ENCODE results near the gene DYSF.

The DYSF gene

GRCh38 chr2:71715241-71715750 lies 261.9 kb downstream of the DYSF start:
- DNase-seq, result no peak

GRCh38 chr2:71715951-71716696 lies 262.8 kb downstream of the DYSF start:
- DNase-seq, result no peak

GRCh38 chr2:71716697-71717624 lies 263.6 kb downstream of the DYSF start:
- DNase-seq, result no peak

DNA sequence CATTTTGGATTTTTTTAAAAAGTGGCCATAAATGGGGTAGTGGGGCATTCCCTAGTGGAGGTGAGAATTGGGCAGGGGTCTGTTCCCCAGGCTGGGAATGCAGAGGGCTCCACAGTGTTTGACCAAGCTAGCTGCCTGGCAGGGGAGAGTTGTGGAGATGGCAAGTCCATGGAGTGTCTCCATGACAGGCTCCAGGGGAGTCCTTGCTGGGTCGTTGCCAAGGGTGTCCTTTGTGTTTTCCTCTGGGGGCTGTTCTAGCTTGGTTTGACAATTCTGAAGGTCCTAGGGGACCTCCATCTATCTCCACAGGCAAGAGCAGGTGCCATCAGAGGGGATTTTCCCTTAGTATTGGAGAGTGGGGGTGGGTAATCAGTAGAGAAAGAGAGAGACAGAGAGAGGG lies 265.3 kb downstream of the DYSF start:
- no peak for DNase-seq

- no peak for DNase-seq
These were observed 266.3 kb downstream of the DYSF start for GRCh38 chr2:71719520-71720282.

DNA sequence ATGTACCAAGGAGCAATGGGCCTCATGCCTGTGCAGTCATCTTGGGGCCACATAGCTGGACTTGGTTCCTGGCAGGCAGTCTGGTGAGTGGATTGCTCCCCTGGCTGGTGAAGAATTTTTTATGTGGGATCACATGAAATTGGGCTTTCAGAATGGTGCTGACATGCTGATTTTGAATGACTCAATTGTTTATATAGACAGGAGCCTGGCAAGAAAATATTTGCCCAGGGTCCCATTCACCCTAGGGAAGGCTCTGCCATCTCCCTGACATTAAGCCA lies 266.9 kb downstream of the DYSF start:
- DNase-seq, result no peak

DNA sequence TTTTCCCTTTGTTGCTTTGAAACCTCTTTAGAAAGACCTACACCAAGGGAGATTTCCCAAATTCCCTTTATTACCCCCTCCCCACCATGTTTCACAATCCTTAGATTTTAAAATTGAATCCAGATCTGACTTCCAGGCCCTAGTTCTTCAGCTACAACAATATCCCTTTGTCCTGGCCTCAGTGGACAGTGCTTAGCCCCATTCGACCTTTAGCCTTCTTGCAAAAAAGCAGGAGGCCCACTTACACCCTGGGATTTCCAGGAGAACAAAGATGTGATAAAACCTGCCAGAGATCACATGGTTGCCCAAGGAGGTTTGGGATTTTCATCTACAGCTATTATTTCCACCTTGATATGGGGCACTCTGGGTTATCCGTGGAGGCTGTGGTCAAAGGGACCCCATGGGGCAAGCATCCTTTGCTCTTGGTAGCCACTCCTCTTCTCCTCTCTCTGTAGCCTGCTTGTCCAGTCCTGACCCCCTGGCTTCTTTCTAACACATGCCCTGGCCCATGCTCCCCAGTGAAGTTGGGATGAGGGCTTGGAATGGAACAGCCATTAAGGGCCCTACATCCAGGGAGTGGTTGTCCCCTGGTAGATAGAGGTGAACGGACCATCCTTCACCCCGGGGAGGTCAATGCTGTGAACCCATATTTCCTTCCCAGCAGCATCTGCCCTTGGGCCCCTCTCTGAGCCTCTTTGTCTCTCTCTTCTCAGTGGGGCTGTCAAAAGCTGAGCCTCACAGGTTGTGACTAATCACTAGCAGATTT lies 267.4 kb downstream of the DYSF start:
- no peak for DNase-seq

GRCh38 chr2:71721362-71721665 lies 268.0 kb downstream of the DYSF start:
- no peak for DNase-seq

- DNase-seq, result no peak
These were observed 268.3 kb downstream of the DYSF start for GRCh38 chr2:71721669-71722068.

DNA sequence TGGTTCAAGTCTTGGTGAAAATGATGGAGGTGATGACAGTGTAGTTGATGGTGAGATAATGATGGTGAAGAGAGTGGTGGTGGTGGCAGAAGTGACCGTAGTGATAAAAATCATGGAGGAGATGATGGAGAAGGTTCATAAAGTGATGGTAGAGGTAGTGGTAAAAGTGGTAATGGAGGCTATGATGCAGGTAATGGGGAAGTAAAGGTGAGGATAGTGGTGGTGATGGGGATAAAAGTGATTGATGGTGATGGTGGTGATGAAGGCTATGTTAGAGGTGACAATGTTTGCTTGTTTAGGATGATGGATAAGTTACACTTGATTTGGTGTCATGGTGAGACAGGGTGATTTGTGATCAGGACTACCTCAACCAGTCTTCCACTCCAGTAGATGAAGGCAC lies 268.9 kb downstream of the DYSF start:
- DNase-seq, result no peak

- DNase-seq, result no peak
These were observed 271.4 kb downstream of the DYSF start for GRCh38 chr2:71724793-71725192.

DNA sequence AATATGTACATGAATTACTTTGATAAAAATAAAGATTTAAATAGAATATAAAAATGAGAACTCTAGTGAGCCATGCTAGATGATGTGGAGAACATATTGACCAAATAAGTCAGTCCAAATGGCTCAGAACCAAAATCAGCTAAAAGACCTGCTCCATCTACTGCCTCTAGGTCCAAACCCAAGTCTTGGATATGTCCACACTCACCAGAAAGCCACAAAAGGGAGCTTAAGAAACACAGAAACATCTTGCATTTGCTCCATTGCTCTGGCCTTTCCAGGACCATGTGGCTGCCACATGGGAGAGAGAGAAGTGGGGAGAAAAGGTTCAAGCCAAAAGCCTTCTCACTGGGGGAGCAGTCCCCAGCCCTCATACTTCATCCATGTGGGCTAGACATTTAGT lies 272.5 kb downstream of the DYSF start:
- no peak for DNase-seq

DNA sequence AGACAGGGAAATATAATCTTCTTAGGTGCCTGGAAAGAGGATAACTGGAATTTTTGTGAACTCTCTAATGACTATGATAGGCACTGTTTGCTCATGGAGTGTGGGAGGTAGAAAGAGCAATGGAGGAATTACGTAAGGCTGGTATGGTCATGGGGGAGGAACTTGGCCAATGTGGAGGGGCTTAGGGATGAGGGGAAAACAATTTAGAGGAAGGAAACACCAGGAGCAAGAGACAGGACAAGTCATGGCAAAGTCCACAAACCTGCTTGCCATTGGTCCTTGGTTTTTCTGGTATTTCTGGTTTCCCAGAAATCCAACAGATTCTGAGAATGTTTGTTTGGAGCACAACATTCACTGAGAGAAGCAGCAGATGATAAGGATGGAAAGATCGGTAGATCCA lies 274.2 kb downstream of the DYSF start:
- DNase-seq, result no peak

DNA sequence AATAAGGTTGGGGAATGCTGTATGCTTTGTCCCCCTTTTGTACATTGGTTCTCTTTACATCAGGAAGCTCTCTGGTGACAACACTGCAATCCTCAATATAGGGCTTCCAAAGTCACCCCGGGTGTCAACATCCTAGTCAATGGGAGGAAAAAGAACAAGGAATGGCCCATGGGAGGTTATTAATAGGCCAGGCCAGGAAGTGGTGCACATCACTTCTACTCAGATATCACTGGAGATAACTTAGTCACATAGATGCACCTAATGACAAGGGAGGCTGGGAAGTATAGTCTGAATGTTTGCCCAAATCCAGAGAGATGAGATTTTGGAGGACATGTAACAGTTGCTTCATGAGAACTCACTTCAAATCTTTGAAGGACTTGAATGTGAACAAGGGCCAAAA lies 274.7 kb downstream of the DYSF start:
- no peak for DNase-seq

GRCh38 chr2:71730785-71731383 lies 277.5 kb downstream of the DYSF start:
- DNase-seq, result no peak

GRCh38 chr2:71734620-71735019 lies 281.3 kb downstream of the DYSF start:
- DNase-seq, result no peak

DNA sequence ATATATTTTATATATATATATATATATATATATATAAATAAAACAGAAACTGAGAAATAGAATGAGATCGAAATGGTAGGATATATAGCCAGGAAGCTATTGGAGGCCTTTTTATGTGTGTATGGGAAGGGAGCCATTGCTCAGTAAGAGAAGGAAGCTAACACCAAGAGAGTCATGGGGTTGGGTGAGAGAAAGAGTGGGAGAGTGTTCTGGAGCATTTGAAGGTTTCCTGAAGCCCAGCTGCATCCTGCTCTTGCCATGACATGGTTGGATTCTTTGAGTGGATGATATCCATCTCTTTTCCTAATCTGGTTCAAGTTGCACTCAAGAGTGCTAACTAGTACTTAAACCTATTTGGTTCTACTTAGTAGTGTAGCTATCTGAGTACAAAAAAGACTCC lies 282.3 kb downstream of the DYSF start:
- DNase-seq, result no peak

Measured in activated gamma-delta T cell (primary cell).